ENCODE measurements around the gene AICDA.
A peak's percentile ranks its signal among the peaks of the same experiment; 100 is the strongest.

Gene AICDA

DNA sequence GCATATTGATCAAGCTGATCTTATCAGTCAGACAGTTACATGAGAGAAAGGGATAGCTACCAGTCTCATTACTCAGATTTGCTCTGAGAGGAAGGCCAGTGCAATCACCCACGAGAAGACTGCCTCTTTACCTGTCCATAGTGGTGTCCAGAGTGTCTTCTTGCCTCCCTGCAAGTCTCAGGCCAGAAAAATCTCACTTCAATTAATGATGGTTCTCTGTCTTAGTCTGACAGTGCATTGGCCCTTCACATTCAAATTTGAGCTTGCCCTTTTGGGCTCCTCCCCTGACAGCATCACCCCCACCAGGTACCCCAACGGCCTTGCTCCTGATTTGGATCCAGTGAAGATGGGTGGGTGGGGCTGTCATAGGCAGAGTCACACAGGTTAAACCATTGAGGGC is at the start of gene AICDA:
TSS of gene AICDA (minus strand) at position 231 of the 400 bp plus-strand sequence. CDS start at position 139, 92 bp downstream.
- Histone ChIP-seq H3K27me3 (ENCODE audit: low read depth, low read length) (no peaks in the 10 kb centered on the region), H2AFZ (ENCODE audit: low read depth, low read length) (no peak within 1 kb of the TSS), H3K79me2 (ENCODE audit: low read length) (peaks cover 68% of the 10 kb centered on the region), H3K4me3 (ENCODE audit: low read length) (peak within 1 kb of the TSS; percentile 89), H3K36me3 (replicated peaks; ENCODE audit: low read depth, low read length) (peaks cover 42% of the 10 kb centered on the region), H3K9ac (ENCODE audit: low read length) (peak within 1 kb of the TSS; percentile 99), H3K27ac (ENCODE audit: low read length) (peak within 1 kb of the TSS; percentile 98), H4K20me1 (ENCODE audit: insufficient read depth, low read length) (peaks cover 12% of the 10 kb centered on the region), H3K4me1 (ENCODE audit: low read length) (peaks cover 61% of the 10 kb centered on the region), H3K4me2 (ENCODE audit: low read length) (peak within 1 kb of the TSS; percentile 99), H3K9me3 (ENCODE audit: insufficient read depth, low read length) (no peaks in the 10 kb centered on the region)
- TF ChIP-seq, protein P1, sequence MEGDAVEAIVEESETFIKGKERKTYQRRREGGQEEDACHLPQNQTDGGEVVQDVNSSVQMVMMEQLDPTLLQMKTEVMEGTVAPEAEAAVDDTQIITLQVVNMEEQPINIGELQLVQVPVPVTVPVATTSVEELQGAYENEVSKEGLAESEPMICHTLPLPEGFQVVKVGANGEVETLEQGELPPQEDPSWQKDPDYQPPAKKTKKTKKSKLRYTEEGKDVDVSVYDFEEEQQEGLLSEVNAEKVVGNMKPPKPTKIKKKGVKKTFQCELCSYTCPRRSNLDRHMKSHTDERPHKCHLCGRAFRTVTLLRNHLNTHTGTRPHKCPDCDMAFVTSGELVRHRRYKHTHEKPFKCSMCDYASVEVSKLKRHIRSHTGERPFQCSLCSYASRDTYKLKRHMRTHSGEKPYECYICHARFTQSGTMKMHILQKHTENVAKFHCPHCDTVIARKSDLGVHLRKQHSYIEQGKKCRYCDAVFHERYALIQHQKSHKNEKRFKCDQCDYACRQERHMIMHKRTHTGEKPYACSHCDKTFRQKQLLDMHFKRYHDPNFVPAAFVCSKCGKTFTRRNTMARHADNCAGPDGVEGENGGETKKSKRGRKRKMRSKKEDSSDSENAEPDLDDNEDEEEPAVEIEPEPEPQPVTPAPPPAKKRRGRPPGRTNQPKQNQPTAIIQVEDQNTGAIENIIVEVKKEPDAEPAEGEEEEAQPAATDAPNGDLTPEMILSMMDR (IDR thresholded peaks at IDR 0.05; ENCODE audit: low read depth, low read length) = no peak
- no peak for TF ChIP-seq EZH2phosphoT487 (IDR thresholded peaks at IDR 0.05; ENCODE audit: low read depth)

DNA sequence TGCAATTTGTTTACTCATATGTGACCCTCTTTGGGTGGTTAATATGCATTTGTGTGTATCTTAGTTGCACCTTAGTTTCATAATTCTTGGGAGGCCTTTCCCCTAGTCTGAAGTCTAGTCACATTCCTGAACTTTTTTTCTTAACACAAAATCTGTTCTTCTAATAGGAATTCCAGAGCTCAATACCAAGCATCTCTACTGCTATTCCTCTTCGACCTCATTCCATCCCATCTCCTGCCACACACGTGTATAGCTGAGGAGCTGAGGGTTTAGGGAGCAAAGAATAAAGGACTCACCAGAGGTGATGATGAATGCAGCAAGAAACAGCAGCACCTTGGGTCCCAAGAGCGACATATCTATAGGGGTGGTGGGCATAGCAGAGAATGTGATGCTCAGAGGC is 49.1 kb upstream of the AICDA start:
- Histone ChIP-seq H3K27ac (ENCODE audit: low read length) (no peak overlapping the region), H3K4me3 (ENCODE audit: low read length) (no peak overlapping the region), H3K4me2 (ENCODE audit: low read length) (no peak overlapping the region), H3K36me3 (replicated peaks; ENCODE audit: low read depth, low read length) (no peaks in the 10 kb centered on the region), H3K4me1 (ENCODE audit: low read length) (peaks cover under 1% of the 10 kb centered on the region; the same call in 1 of the 2 replicates), H3K9ac (ENCODE audit: low read length) (no peak overlapping the region), H4K20me1 (ENCODE audit: insufficient read depth, low read length) (no peaks in the 10 kb centered on the region), H3K9me3 (ENCODE audit: insufficient read depth, low read length) (no peaks in the 10 kb centered on the region), H2AFZ (ENCODE audit: low read depth, low read length) (no peak overlapping the region), H3K79me2 (ENCODE audit: low read length) (no peaks in the 10 kb centered on the region), H3K27me3 (ENCODE audit: low read depth, low read length) (0 out of 2 replicates have a peak, but pooled peaks cover 2% of the 10 kb centered on the region)
- TF ChIP-seq, protein P1 (IDR thresholded peaks at IDR 0.05; ENCODE audit: low read depth, low read length) = no peak
- TF ChIP-seq EZH2phosphoT487 (IDR thresholded peaks at IDR 0.05; ENCODE audit: low read depth) = no peak

DNA sequence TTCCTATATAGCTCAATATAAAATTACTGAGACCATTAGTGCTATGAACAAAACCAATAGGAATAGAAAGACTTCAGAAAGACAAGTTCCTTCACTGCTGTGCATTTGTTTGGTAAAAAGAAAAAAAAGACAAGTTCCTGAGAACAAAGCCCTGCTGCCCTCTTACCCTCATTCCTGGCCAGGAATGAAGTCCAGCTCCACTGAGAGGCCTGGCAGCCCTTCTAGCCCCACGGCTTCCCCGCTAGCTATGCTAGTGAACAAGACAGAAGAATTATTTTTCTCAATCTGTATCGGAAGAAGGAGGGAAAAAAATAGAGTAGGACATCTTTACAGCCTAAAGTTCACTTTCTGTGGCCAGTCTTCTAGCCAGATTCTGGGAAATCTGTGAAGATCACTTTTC is 48.4 kb upstream of the AICDA start:
- no peaks in the 10 kb centered on the region for H3K36me3 ChIP-seq (replicated peaks; ENCODE audit: low read depth, low read length)
- H3K4me3 ChIP-seq (ENCODE audit: low read length) = no peak overlapping the region
- TF ChIP-seq, protein P1 (IDR thresholded peaks at IDR 0.05; ENCODE audit: low read depth, low read length) = no peak
- no peak for TF ChIP-seq EZH2phosphoT487 (IDR thresholded peaks at IDR 0.05; ENCODE audit: low read depth)
- no peaks in the 10 kb centered on the region for H4K20me1 ChIP-seq (ENCODE audit: insufficient read depth, low read length)
- no peak overlapping the region for H3K4me2 ChIP-seq (ENCODE audit: low read length)
- H3K27me3 ChIP-seq (ENCODE audit: low read depth, low read length) = 0 out of 2 replicates have a peak, but pooled peaks cover 2% of the 10 kb centered on the region
- no peak overlapping the region for H3K27ac ChIP-seq (ENCODE audit: low read length)
- H3K79me2 ChIP-seq (ENCODE audit: low read length) = no peaks in the 10 kb centered on the region
- H3K4me1 ChIP-seq (ENCODE audit: low read length) = no peaks in the 10 kb centered on the region; the same call in 1 of the 2 replicates
- no peak overlapping the region for H2AFZ ChIP-seq (ENCODE audit: low read depth, low read length)
- no peak overlapping the region for H3K9ac ChIP-seq (ENCODE audit: low read length)
- no peaks in the 10 kb centered on the region for H3K9me3 ChIP-seq (ENCODE audit: insufficient read depth, low read length)

DNA sequence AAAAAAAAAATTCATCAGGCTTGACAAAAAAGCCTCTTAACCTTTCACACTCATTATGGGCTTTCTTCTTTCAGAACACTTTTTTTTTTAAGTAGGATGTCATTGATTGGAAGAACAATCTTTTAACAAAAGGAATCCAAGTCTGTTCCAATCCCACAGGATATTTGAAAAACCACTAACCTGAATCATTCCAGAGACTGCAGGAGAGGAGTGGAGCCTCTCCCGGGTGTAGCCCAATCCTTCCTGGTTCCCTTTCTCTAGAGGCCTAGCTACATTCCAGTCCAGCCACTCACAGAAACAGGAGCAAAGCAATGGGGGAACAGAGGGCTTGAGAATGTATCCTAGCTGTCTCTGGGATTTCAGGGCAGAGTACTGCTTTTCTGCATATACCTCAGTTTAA is 45.7 kb upstream of the AICDA start:
- no peaks in the 10 kb centered on the region for H4K20me1 ChIP-seq (ENCODE audit: insufficient read depth, low read length)
- H3K79me2 ChIP-seq (ENCODE audit: low read length) = no peaks in the 10 kb centered on the region
- H3K4me1 ChIP-seq (ENCODE audit: low read length) = peaks cover 19% of the 10 kb centered on the region
- H3K4me3 ChIP-seq (ENCODE audit: low read length) = no peak overlapping the region
- no peak overlapping the region for H3K27ac ChIP-seq (ENCODE audit: low read length)
- 0 out of 2 replicates have a peak, but pooled peaks cover 2% of the 10 kb centered on the region for H3K27me3 ChIP-seq (ENCODE audit: low read depth, low read length)
- H2AFZ ChIP-seq (ENCODE audit: low read depth, low read length) = no peak overlapping the region
- TF ChIP-seq EZH2phosphoT487 (IDR thresholded peaks at IDR 0.05; ENCODE audit: low read depth) = no peak
- TF ChIP-seq, protein P1 (IDR thresholded peaks at IDR 0.05; ENCODE audit: low read depth, low read length) = no peak
- no peak overlapping the region for H3K9ac ChIP-seq (ENCODE audit: low read length)
- no peaks in the 10 kb centered on the region for H3K9me3 ChIP-seq (ENCODE audit: insufficient read depth, low read length)
- no peaks in the 10 kb centered on the region for H3K36me3 ChIP-seq (replicated peaks; ENCODE audit: low read depth, low read length)
- H3K4me2 ChIP-seq (ENCODE audit: low read length) = no peak overlapping the region

All from OCI-LY3 (cell line).